HG02610 (cell line): Measurements from ENCODE around the gene TRMT112.
A peak's percentile ranks its signal among the peaks of the same experiment; 100 is the strongest.

Experiments used
- ATAC-seq: cut with Tn5 transposase; IDR thresholded peaks from one replicate; pipeline ENCODE4 v1.9.1; 2021; ENCODE audit warnings: mild to moderate bottlenecking, moderate library complexity; ENCODE audit not compliant: unreplicated experiment

TRMT112 gene

DNA sequence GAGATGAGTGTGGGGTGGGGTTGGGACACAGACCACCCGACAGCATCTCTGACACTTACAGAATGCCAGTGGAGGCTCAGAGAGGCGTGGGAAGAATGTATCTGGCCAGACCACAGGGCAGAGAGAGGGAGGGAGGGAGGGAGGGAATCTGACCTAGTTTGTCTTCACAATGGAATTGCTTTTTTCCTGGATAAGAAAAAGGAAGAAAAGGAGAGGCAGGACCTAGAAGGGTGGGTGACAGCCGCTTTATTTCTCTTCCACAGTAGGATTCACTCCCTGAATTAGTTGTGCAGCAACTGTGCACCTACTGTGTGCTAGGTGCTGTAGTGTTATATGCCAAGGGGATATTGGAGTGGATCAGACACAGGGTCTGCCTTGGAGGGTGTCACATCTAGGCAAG lies 22.6 kb downstream of the TRMT112 start:
- no peak for ATAC-seq

DNA sequence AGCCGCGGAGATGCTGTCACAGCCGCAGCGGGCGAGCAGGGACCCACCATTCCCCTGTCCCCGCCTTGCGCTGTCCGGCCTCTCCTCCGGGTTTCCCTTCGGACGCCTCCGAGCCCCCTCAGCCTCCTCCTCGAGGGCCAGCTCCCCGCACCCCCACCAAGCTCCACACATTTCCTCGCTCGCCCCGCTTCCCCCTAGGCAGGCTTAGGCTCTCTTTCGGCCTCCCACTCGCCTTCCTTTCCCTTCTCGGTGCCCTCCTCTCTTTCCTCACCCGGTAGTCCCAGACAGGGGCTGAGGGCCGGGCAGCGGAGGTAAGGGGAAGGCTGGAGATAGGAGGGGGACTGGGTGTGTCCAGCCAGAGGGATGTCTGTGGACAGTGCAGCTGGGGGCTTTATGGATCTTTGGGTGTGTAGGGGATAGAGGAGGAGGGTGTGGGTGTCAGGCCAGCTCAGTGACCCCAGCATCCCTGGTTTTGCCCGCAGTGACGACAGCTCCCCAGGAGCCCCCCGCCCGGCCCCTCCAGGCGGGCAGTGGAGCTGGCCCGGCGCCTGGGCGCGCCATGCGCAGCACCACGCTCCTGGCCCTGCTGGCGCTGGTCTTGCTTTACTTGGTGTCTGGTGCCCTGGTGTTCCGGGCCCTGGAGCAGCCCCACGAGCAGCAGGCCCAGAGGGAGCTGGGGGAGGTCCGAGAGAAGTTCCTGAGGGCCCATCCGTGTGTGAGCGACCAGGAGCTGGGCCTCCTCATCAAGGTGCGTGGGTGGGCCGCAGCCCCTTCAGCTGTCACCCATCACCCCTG lies 24.7 kb downstream of the TRMT112 start:
- no peak for ATAC-seq

DNA sequence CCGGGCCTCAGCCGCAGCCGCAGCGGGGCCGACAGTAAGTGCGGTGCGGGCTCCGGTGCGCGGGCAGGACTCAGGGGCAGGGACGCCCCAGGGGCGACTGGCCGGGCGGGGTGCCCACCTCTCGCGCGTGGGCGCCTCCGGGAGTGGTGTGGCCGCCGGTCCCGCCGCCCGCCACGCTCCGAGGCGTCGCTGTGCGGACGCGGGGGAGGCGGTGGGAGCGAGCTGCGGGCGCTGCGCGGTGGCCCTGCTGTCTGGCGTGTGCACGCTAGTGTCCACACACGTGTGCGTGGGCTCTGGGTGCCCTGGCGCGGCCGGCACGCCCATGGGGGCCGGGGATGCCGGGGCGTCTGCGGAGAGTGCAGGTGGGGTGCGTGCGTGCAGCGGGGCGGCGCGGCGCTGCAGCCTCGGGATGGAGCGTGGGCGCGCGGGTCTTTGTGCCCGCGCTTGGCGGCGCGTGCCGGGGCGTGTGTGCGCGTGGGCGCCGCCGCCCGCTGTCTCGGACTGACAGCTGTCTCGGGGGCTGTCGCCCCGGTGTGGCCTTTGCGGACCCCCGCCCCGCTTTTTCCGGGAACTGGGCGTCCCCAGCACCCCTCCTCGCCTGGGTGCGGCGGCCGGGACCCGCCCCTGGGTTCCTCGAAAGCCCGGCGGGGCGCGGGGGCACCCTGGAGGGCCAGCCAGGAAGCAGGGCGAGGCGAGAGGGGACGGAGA lies 25.5 kb downstream of the TRMT112 start:
- ATAC-seq = no peak

DNA sequence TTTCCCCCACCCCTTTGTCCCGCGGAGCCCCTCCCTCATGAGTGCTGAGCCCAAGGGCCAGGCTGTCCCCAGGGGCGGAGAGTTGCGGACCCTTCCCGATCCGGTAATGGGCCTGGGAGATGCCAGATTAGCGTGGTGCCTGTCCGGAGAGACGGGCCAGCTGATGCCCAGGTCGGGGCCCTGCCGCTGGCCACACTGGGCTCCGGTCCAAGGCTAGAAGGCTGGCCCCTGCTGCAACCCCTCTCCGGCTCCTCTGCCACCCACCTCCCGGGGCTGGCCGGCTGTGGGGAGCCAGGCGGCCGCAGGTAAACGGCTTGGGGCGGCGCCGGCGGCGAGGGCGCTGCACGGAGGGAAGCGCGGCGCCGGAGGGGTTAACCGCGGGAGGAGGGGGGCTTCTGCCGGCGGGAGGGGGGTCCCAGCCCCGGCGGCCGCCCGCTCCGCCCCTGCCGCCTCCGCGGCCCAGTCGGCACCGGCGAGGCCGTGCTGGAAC lies 26.1 kb downstream of the TRMT112 start, which contains the start of gene KCNK4:
Gene KCNK4, plus strand, starts transcription at position 41 of the 490 bp plus-strand sequence. CDS start 1,717 bp downstream, outside the sequence.
- ATAC-seq = no peak

DNA sequence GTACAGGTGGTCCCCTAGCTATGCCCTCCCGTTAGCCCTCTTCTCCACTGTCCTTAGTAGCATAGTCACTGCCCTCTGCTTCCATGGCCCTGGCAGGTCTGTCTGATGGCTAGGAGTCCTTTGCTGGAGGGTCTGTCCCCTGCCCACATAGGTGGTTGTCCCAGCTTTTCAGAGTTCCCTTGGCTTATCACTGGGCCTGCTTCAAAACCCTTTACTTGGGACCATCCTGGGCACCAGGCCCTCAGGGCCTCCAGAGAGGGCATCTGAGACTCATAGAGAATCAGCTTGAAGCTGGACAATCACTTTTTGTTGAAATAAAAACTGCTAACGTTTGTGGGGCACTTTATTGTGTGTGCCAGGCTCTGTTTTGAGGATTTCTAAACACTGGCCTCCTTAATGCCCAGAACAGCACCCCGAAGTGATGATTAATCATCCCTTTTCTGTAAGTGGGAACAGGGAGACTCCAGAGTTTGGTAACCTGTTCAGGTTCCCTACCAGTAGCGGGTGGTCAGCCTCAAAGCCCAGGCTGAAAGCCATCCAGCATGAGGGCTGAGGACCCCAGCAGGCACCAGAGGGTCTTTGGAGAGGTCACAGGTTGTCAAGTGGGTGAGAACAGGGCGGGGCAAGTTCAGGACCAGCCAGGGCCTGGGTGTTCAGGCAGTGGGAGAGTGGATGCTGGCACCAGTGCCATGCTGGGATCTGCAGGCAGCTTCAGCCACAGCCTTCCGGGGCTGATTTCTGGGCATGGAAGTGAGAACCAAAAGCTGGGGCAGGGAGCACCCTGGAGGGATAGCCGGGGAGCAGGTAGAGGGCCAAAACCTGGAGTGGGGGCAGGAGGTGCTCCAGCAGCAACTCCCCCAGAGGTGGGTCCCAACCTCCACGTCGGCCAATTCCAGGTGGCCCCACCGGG lies 26.8 kb downstream of the TRMT112 start:
- ATAC-seq = no peak

DNA sequence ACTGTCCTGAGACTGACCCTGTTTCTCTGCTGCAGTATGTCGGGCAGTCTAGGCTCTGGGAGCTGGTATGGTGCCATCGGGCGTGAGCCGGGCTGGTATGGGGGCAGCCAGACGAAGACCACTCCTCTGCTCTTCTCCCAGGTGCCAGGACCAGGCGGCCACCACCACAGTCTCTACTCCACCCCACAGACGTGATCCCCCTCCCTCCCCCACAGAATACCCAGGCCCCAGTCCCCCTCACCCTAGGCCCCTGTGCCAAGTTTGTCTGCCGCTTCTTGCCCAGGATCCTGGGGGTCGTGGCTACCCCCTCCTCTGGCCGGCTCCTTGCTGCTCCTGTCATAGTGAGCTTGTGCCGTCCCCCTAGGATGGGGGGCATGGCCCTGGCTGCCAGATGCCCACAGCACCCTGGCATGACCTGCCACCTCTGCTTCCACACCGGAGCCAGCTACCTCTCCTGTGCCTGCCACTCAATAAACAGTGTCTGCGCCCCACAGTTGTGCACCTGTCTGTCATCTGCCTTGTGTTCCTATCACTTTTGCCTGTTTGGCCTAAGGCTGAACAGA lies 28.3 kb downstream of the TRMT112 start:
- no peak for ATAC-seq

- no peak for ATAC-seq
Observed at GRCh38 chr11:64288353-64288750, 29.0 kb downstream of the TRMT112 start.

GRCh38 chr11:64287676-64288352 lies 29.5 kb downstream of the TRMT112 start:
- ATAC-seq = no peak

DNA sequence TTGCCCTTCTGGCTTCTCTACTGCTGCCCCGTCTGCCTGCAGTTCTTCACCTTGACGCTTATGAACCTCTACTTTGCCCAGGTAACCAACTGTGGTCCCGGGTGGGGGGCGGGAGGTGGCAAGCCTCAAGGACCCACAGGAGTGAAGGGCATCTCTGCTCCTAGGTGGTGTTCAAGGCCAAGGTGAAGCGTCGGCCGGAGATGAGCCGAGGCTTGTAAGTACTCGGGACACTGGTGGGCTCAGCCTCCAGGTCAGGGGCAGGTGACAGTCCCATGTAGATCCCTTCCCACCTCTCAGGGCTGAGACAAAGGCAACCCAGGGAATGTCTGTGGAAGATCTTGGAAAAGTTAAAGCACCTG lies 30.6 kb downstream of the TRMT112 start:
- ATAC-seq = no peak

DNA sequence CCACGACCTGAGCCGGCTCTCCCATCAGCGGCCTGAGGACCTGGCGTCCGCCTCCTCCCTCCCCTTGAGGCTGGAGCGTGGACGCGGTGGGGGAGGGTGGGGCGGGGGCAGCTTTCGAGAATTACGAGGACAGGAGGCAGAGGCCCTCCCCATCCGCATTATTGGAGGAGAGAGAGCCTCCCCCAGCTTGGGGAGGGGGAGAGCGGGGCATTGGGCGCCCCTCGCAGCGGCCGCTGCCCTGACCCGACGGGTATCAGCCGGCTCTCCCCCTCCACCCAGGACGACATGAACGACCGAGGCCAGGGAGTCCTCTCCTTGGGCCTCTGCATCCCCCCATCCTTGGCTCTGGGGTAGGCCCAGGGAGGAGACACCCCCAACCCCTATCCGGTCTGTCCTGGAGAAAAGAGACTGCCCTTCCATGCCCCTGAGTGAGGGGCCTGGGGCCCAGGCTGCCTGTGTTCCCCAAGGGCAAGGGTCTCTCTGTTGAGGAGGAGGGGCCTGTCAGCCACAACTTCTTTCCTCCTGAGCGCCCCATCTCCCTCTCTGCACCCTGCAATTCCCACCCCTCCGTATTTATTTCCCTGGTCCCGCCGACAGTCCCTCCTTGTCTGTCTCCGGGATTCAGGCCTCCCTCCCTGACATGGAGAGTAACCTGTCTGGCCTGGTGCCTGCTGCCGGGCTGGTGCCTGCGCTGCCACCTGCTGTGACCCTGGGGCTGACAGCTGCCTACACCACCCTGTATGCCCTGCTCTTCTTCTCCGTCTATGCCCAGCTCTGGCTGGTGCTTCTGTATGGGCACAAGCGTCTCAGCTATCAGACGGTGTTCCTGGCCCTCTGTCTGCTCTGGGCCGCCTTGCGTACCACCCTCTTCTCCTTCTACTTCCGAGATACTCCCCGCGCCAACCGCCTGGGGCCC lies 31.2 kb downstream of the TRMT112 start:
- ATAC-seq = no peak

DNA sequence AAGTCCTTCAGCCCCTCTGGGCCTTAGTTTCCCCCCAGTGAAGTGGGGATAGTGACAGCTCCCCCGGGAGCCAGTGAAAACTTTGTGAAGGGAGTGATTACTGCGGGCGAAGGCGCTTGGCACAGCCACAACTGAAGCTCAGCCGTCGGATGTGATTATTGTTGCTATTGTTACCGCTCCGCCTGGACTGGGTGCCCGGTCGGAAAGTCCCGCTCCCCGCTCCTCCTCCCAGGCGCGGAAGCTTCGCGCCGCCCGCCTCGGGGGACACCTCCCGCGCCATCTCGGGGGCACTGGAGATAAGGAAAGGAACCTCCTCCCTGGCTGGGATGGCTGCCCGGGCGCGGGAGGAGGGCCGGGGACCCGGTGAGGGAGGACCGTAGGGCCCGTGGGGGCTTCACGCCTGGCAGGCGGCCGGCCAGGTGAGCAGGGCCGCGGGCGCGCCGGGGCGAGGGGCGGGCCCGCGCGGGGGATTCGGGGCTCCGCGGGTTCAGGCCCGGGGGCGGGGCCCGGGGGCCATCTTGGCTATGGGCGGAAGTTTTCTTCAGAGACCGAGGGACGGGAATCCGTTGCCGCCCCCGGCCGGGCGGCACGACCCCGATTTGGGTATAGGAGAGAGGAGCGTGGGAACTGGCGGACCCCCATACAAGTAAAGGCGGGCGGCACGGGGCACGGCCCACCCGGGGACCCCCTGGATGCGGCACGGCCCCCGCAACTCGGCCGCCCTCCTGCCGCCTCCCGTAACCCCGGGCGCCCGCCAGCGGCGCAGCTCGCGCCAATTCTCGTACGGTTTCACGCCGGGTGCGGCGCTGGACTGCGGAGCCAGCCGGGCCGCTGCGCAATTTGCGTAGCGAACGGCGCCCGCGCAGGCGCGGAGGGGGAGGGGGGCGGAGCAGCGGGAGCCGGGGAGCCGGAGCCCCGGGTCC lies 32.1 kb downstream of the TRMT112 start, which contains the start of gene GPR137:
Gene GPR137, plus strand, starts transcription at position 887 of the 923 bp plus-strand sequence. CDS start 677 bp downstream, outside the sequence.
- peak; percentile 43 for ATAC-seq

GRCh38 chr11:64284048-64284961 lies 33.1 kb downstream of the TRMT112 start, which contains the start of gene BAD:
Gene BAD (minus strand): TSS chr11:64284665. CDS start chr11:64284368, 297 bp downstream.
- ATAC-seq = peak; percentile 79

GRCh38 chr11:64283092-64283491 lies 34.3 kb downstream of the TRMT112 start:
- no peak for ATAC-seq

DNA sequence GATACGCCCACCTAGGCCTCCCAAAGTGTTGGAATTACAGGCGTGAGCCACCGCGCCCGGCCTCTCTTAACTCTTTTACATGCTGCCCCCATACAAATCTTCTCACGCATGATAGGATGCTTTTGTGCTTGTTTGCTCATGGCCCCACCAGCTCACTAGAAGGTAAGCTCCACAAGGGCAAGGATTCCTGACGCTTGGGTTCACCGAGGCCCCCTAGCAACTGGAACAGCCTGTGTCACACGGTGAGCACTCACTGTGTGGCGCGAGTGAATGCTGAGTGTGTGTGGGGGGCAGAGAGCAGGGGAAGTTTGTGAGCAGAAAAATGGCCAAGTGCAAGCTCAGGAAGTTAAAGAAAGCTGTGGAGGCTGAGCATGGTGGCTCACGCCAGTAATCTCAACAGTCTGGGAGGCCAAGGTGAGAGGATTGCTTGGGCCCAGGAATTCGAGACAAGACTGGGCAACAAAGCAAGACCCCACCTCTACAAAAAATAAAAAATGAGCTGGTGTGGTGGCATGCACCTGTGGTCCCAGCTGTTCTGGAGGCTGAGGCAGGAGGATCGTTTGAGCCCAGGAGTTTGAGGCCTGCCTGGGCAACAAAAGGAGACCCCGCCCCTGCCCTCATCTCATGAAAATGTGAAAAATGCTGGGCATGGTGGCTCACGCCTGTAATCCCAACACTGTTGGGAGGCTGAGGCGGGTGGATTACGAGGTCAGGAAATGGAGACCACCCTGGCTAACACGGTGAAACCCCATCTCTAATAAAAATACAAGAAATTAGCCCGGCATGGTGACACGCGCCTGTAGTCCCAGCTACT lies 35.2 kb downstream of the TRMT112 start:
- ATAC-seq = no peak

GRCh38 chr11:64278576-64279190 lies 38.7 kb downstream of the TRMT112 start:
- ATAC-seq = no peak
